GM12864 (cell line): Measurements from ENCODE around the gene SIL1.
"Not testable (repeated sequence)": the region's sequence is repeated elsewhere in the genome, so short reads cannot be mapped to it uniquely, and the experiment has no call there.

Experiments
- DNase-seq: peaks from one replicate; pipeline ENCODE4 v3.0.0-alpha.2; 2011; ENCODE audit warnings: low read depth
- H3K4me3 ChIP-seq: 2 replicates; pipeline ENCODE4 v1.5.1; 2011; ENCODE audit warnings: mild to moderate bottlenecking, low read depth, low read length, control low read depth
- CTCF ChIP-seq: IDR thresholded peaks from 2 replicates; pipeline ENCODE4 v1.5.1; 2011; ENCODE audit warnings: low read depth, mild to moderate bottlenecking, moderate library complexity, low read length, control low read depth, inconsistent platforms; ENCODE audit errors: missing control alignments

SIL1 gene

GRCh38 chr5:139079225-139079990 is 118.8 kb downstream of the SIL1 start:
- no peak for TF ChIP-seq CTCF
- DNase-seq = no peak
- no peak overlapping the region for H3K4me3 ChIP-seq

- TF ChIP-seq CTCF = no peak
- H3K4me3 ChIP-seq = no peak overlapping the region
- DNase-seq = no peak
These were observed 119.8 kb downstream of the SIL1 start for GRCh38 chr5:139078345-139078744.

GRCh38 chr5:139077899-139078298 is 120.3 kb downstream of the SIL1 start:
- H3K4me3 ChIP-seq = no peak overlapping the region
- no peak for TF ChIP-seq CTCF
- no peak for DNase-seq

GRCh38 chr5:139076111-139076510 is 122.1 kb downstream of the SIL1 start:
- no peak overlapping the region for H3K4me3 ChIP-seq
- TF ChIP-seq CTCF = no peak
- DNase-seq = no peak

GRCh38 chr5:139075066-139076050 is 122.8 kb downstream of the SIL1 start:
- H3K4me3 ChIP-seq = no peak overlapping the region
- DNase-seq = no peak
- no peak for TF ChIP-seq CTCF

GRCh38 chr5:139073956-139074355 is 124.2 kb downstream of the SIL1 start:
- H3K4me3 ChIP-seq, DNase-seq: not testable (repeated sequence)

- no peak for DNase-seq
- no peak for TF ChIP-seq CTCF
- H3K4me3 ChIP-seq = 0 out of 2 replicates have a peak overlapping the region, but pooled peaks have one; percentile 4
These were observed 129.5 kb downstream of the SIL1 start for GRCh38 chr5:139068494-139069151.
